ENCODE measurements around the gene ZBTB26.

- TF ChIP-seq CTCF (conservative IDR thresholded peaks at IDR 0.05) (no peak), ZFX (IDR thresholded peaks at IDR 0.05) (no peak)
Observed at GRCh38 chr9:122875523-122875922, 55.8 kb downstream of the ZBTB26 start.

All from C4-2B (cell line).